ENCODE results near the gene NBAS.
"Not testable (repeated sequence)": the region's sequence is repeated elsewhere in the genome, so short reads cannot be mapped to it uniquely, and the experiment has no call there.

The NBAS gene

GRCh38 chr2:15263976-15264685 lies 297.0 kb downstream of the NBAS start:
- DNase-seq (ENCODE audit: low read depth, low spot score), result no peak

- no peak for DNase-seq (ENCODE audit: low read depth, low spot score)
Observed at GRCh38 chr2:15262792-15263191, 298.3 kb downstream of the NBAS start.

DNA sequence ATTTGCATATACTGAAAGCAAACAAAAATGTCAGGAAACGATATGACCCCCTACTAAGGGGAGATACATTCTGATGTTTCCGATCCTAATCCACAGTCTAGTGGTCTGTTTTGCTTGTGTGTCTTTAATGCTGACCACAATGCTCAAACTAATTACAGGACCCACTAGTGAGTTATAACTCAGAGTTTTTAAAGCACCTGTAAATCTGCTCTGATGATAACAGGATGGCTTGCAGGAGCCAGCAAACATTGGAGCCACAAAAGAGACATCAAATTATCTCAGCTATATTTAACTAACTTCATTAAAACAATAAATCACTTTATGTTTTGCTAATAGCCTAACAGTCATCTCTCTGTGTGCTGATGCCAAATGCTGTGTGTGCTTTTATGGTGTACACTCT lies 300.3 kb downstream of the NBAS start:
- no peak for DNase-seq (ENCODE audit: low read depth, low spot score)

GRCh38 chr2:15260196-15260595 lies 300.9 kb downstream of the NBAS start:
- no peak for DNase-seq (ENCODE audit: low read depth, low spot score)

DNA sequence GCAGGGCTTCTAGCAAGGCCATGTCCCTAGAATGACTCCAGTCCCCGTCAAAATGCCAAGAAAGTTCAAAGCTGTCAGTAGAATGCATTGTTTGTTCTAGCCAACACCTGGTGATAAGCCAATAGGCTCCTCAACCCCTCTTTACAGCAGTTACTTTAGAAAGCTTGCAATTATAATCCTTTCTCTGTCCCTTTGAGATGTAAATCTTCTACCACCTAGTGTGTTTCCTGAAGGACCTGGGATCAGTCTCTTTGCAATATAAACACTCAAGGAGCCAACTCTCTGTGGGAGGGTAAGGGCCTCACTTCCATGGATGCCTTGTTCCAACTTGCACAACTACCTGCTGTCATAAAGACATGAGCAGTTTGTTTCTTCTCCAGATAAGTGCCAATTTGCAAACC lies 301.8 kb downstream of the NBAS start:
- DNase-seq (ENCODE audit: low read depth, low spot score), result peak; percentile 12

GRCh38 chr2:15258385-15258784 lies 302.7 kb downstream of the NBAS start:
- DNase-seq (ENCODE audit: low read depth, low spot score), result not testable (repeated sequence)

DNA sequence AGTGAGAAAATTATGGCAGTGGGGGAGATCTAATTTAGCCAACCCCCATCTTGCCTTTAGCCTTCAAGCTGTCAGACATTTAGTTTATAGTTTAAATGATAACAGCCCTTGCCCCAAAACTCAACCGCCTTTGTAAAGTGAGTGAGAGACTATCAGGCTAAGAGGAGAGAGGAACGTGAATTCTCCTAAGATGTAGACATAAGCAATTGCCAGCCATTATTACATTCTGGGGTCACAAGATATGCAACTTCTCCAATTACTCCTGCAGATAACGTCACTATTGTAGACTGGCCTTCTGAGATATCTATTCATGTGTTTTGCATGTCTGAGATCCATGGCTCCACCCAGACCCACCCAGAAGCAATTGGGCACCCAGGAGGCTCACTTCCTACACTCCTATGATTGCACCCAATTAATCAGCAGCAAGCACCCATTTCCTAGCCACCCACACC lies 307.3 kb downstream of the NBAS start:
- DNase-seq (ENCODE audit: low read depth, low spot score), result no peak

DNA sequence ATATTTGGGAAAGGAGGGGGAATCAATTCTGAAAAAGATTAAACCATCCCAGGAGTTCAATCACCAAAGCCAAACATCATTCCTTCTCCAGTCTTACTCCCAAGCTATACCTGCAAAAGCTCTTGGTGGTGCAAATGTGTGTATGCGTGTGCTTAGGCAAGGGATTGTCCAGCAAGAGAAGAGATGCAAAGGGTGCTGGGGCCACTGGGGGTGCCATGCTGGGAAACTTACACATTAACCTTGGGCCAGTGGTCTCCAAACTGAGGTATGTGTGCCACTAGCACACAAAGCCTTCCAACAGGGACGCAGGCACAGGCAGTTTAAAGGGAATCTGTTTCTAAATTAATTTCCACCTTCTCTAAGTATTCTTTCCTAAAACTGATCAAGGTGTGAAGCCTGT lies 307.9 kb downstream of the NBAS start:
- no peak for DNase-seq (ENCODE audit: low read depth, low spot score)

- no peak for DNase-seq (ENCODE audit: low read depth, low spot score)
Observed at GRCh38 chr2:15251753-15252152, 309.4 kb downstream of the NBAS start.

GRCh38 chr2:15250946-15251345 lies 310.2 kb downstream of the NBAS start:
- DNase-seq (ENCODE audit: low read depth, low spot score), result not testable (repeated sequence)

DNA sequence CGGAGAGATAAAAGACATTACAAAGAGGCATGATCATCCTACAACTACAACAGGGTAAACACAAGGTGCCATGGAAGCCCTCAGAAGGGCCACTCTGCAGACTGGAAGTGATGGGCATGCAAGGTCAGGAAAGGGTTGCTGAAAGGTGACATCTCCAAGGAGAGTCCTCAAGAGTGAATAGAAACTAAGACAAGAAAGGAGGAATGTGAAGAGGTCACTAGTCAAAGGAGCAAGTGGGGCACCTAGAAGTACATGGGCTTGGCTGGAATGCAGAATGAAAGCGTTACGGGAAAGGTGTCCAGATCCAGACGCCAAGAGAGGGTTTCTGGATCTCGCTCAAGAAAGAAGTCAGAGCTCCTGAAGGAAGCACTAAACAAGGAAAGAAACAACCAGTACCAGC lies 314.3 kb downstream of the NBAS start:
- no peak for DNase-seq (ENCODE audit: low read depth, low spot score)

DNA sequence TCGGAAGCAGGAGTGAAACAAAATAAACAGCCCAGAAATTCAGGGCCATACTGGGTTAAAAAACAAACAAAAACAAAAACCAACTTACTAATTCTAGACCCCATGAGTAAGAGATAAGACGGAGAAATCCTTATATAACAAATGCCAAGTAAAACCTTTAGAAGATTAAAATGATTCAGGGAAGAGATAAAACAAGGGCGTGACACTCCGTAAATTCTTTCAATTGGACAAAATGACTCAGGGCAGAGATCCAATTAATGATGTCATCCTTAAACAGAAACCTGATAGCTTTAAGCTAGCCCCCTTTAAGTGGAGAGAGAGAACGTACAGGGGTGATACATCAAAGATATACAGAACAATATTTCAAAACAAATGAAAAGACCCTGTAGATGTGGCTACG lies 317.4 kb downstream of the NBAS start:
- no peak for DNase-seq (ENCODE audit: low read depth, low spot score)

- DNase-seq (ENCODE audit: low read depth, low spot score), result no peak
Observed at GRCh38 chr2:15242936-15243461, 318.1 kb downstream of the NBAS start.

- no peak for DNase-seq (ENCODE audit: low read depth, low spot score)
Observed at GRCh38 chr2:15241929-15242328, 319.2 kb downstream of the NBAS start.

- DNase-seq (ENCODE audit: low read depth, low spot score), result no peak
Observed at GRCh38 chr2:15241201-15241600, 319.9 kb downstream of the NBAS start.

- DNase-seq (ENCODE audit: low read depth, low spot score), result no peak
Observed at GRCh38 chr2:15238028-15238427, 323.1 kb downstream of the NBAS start.

DNA sequence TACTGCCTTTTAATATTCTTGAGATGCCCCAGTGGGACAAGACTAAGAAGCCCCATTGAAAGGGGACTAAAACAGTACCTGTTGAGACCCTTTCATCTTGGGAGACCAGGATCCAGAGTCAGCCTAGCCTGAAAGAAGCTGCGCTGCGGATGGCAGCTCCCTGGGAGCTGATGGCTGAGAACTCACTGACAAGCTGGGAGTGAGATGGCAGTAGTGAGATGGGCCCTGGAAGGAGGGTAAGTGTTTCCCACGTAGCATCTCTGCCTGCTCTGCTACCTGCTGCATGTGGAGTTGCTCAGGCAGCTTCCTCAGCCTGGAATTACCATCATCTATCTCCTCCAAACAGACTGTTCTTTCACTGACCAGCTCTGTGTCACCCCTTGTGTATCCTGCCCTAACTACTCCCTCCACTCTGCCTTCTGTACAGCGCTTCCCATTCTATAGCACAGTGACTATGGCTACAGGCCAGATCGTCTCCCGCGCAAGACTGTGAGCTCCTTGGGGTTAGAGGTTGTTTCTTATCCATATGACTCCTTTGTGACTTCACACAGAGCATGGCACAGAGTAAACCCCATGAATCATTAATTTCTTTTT lies 330.4 kb downstream of the NBAS start:
- no peak for DNase-seq (ENCODE audit: low read depth, low spot score)

- no peak for DNase-seq (ENCODE audit: low read depth, low spot score)
Observed at GRCh38 chr2:15226661-15227060, 334.5 kb downstream of the NBAS start.

GRCh38 chr2:15225131-15225530 lies 336.0 kb downstream of the NBAS start:
- DNase-seq (ENCODE audit: low read depth, low spot score), result no peak

DNA sequence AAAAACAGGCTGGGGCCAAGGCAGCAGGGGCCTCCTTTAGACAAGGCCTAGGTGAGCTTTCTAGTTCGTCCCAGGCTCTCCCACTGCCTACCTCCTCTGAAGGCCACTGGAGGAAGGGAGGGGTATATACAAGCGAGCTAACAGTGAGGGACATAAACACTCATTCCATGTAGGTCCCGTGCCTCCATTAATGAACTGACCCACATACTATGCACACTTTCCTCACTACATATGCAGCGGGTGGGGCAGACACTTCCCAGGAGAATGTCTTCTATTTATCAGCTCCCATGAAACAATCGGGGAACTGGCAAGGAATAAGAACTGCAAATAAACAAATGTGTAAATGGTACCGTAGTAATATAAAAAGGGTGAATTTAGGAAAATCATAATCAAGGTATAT lies 336.5 kb downstream of the NBAS start:
- DNase-seq (ENCODE audit: low read depth, low spot score), result no peak

- no peak for DNase-seq (ENCODE audit: low read depth, low spot score)
Observed at GRCh38 chr2:15223887-15224286, 337.2 kb downstream of the NBAS start.

- no peak for DNase-seq (ENCODE audit: low read depth, low spot score)
Observed at GRCh38 chr2:15222856-15223255, 338.3 kb downstream of the NBAS start.

DNA sequence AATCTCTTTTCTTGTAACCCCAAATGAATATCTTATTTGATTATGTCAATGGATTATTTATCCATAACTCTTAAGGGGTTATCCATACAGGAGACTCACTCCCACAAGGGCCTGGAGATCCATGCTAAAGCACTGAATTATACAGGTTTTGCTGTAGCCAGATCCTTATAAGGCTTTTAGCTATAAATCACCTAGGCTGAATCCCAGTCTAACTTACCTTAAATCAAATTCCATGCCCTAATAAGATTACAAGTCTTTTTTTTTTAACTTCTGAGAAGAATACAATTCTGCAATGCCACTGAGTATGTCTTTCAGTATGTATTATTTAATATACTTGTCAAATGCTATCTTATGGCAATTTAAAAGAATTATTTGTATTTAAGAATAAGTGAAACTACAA lies 340.5 kb downstream of the NBAS start:
- no peak for DNase-seq (ENCODE audit: low read depth, low spot score)

All from smooth muscle cell of the brain vasculature (primary cell).